D721Med (cell line): ENCODE data around the gene PSAPL1.

Experiments
- DNase-seq: peaks from one replicate; pipeline ENCODE4 v3.0.0; 2011; ENCODE audit warnings: low spot score; ENCODE audit not compliant: insufficient read length
- FAIRE-seq: peaks from 2 replicates; lab custom pipeline; 2011; peaks lifted over from hg19 to GRCh38; lab: Jason Lieb, UNC
- TF ChIP-seq, protein P1 (sequence below): IDR thresholded peaks from 2 replicates; pipeline ENCODE4 v1.5.1; 2012; ENCODE audit warnings: mild to moderate bottlenecking, control low read depth; ENCODE audit not compliant: insufficient read depth; ENCODE audit errors: missing control alignments

The PSAPL1 gene

DNA sequence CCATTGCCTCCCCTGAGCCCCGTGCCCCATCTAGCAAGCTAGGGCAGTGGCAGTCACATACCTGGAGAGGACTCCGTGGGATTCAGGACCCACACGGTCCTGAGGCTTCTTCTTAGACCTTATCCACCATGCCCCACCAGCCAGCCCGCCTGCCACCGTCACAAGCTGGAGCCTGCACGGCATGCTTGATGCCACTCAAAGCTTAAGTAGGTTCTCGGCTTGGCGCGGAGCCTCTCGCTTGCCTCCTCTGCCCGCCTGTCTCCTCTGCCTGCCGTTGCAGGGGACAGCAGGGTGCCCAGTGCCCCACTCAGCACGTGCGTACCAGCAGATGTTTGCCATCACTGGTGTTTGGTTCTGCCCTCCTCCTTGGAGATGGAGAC lies 14.1 kb downstream of the PSAPL1 start:
- TF ChIP-seq, protein P1, sequence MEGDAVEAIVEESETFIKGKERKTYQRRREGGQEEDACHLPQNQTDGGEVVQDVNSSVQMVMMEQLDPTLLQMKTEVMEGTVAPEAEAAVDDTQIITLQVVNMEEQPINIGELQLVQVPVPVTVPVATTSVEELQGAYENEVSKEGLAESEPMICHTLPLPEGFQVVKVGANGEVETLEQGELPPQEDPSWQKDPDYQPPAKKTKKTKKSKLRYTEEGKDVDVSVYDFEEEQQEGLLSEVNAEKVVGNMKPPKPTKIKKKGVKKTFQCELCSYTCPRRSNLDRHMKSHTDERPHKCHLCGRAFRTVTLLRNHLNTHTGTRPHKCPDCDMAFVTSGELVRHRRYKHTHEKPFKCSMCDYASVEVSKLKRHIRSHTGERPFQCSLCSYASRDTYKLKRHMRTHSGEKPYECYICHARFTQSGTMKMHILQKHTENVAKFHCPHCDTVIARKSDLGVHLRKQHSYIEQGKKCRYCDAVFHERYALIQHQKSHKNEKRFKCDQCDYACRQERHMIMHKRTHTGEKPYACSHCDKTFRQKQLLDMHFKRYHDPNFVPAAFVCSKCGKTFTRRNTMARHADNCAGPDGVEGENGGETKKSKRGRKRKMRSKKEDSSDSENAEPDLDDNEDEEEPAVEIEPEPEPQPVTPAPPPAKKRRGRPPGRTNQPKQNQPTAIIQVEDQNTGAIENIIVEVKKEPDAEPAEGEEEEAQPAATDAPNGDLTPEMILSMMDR: no peak
- DNase-seq (no peak), FAIRE-seq (no peak)

DNA sequence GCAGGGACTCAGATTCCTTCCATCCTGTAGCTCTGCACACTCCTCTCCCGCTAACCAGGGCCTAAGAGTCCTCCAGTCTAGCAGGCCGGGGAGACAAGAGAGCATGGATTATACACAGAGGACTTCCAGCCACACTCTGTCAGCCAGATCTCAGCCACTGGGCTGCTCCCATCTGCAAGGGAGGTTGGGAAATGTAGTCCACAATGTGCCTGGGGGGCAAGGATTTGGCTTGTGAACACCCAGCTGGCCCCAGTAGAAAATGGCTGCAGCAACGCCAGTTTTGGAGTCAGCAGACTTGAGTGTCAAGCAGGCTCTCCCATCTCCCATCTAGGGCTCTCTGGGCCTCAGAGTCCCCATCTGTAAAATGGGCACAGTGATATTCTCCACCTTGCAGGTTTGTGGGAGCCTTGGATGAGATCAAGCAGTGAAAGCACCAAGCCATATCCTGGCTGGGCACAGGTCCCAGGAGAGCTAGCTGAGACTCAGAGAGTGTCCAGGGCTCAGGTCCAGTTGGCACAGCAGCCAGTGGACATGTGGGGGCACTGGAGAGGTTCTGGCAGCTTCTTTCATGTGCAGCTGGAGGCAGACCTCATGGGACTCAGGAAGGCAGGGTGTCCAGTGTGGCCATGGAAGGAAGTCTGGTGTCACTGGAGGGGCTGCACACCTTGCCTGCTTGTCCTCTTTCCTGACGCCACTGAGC lies 14.6 kb downstream of the PSAPL1 start:
- TF ChIP-seq, protein P1: no peak
- FAIRE-seq: no peak
- peak; percentile 3 for DNase-seq

DNA sequence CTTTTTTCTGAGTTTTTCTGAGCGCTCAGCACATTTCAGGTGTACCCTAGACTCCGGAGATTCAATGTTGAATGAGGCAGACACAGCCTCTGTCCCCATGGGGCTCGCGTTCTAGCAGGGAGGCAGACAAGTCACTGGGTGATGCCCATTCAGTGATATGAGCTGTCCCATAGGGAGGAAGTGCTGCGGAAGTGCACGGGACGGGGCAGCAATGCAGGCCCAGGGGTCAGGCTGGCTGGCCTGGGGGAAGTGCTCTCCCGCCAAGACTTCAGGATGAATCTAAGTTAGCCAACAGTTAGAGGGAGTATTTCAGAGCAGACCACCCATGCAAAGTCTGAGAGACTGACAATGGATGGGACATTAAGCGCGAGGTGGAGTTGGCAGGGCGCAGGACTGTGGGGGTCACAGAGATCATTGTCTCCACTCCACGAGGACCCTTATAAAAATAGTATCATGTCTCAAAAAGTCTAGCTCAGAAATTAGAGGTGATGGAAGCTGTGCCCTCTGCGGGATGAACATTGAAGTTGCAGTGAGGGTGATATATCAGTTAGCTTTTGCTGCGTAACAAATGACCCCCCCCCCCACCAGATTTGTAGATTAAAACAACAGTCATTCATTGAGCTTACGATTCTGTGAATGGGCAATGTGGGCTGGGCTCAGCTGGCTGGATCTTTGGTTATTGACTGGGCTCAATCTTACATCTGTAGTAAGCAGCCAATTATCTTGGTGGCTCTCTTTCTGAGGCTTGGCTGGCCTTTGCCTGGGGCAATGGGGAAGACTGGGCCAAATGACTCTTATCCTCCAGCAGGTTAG lies 16.4 kb downstream of the PSAPL1 start:
- DNase-seq (peak; percentile 0), FAIRE-seq (no peak)
- TF ChIP-seq, protein P1: no peak

DNA sequence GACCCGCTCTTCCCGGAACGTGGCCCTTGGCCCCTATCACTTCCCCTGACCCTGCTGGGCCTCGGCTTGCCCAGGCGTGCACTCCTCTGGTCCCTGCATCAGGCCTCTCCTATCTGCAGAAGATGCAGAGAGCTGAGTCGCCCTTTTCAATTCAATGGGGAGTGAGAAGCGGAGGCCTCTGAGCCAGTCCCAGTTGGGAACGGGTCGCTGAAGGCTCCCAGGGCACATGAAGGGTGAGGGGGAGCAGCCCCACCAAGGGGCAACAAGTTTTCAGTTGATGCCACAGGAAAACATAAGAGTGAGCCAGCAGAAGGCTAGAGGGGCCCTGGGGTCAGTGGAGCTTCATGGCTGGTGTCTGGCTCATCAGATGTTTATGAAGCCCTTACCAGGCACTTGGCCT lies 17.1 kb downstream of the PSAPL1 start:
- FAIRE-seq: no peak
- TF ChIP-seq, protein P1: no peak
- DNase-seq: peak; percentile 2

DNA sequence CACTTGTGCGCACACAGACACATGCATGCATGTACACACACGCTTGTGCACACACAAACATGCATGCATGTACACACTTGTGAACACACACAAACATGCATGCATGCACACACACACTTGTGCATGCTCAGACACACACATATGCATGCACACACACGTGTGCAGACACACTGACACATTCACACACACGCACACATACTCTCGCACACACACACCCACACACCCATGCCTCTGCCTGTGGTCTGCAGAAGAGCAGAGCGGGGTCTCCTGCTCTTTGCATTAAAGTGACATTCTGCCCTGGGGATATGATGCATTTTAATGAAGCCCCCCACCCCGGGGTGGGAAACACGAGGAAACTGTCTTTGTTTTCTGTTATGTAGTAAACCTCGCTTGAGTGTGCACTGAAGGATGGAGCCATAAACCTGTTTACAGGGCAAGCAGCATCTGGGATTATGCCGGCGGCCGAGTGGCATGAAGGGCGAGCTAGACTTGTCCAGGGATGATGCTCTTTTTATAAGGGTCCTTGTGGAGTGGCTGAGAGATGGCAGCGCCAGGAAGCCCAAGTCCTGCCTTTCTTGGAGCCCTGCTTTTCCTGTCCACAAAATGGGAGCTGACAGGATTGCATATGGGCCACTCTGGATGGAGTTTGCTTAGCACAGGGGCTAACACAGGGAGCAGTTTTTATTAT lies 17.8 kb downstream of the PSAPL1 start:
- DNase-seq: no peak
- TF ChIP-seq, protein P1: no peak
- FAIRE-seq: no peak

DNA sequence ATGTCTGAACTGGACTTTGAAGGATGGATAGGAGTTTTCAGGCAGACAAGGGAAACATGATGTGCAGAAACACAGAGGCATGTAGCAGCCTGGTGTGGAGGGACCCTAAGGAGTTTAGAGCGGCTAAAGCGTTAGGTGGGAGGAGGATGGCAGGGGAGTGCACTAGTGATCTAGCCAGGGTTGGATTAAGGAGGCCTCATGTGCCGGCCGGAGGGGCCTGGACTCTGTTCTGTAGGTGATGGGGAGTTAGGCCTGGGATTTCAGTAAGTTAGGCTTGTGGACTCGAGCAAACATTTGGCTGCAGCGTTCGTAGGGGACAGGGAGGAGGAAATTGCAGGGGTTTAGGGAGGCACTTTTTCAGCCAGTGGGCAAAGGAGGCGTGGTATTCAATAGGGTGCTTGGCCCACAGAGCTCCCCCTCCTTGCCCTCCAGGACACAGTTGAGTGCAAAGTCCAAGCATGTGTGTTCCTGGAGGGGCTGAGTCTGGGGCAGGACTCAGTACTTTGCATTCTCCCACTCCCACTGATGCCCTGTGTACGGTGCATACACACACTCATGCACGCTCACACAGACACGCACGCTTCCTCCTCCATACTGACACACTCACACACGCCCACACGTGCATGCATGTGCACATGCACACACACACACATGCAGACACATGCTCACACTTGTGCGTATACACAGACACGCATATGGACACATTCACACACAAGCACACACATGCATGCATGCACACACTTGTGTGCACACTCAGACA lies 18.6 kb downstream of the PSAPL1 start:
- TF ChIP-seq, protein P1: no peak
- DNase-seq: peak; percentile 0
- no peak for FAIRE-seq
